T-cell (primary cell): ENCODE measurements around the gene CCDC51. TPM values are rescaled to one million over a fixed set of nuclear protein-coding genes. Genes with fewer than 3 reads are reported as not detected.
"Not testable (repeated sequence)": the region's sequence is repeated elsewhere in the genome, so short reads cannot be mapped to it uniquely, and the experiment has no call there.

Source experiments
- ATAC-seq, 4 experiments: fragments of 200-7000 bp in 3 of 4; fragments of 150-1000 bp in 1 of 4; cut with Tn5 transposase; replicated peaks in 1 of 4; 1 replicate in 3 of 4; 2 replicates in 1 of 4; pipeline ENCODE4 v1.10.0; 2021; ENCODE audit warnings: moderate library complexity in 3 of 4, mild to moderate bottlenecking in 2 of 4, moderate number of reproducible peaks in 1 of 4
- CTCF ChIA-PET, 2 donors: fragments of 300-600 bp; sonication (Branson Sonifier 250); formaldehyde crosslinking; loops; one replicate each; lab custom pipeline; 2022; ENCODE audit warnings: antibody characterized with exemption in 2 of 2; lab: Charles Lee
- POLR2A ChIA-PET, 2 donors: fragments of 300-600 bp; sonication (Branson Sonifier 250); formaldehyde crosslinking; loops; one replicate each; lab custom pipeline; 2022; ENCODE audit warnings: antibody characterized with exemption in 2 of 2; lab: Charles Lee
- DNase-seq, 35 experiments: peaks; one replicate each; pipeline versions ENCODE4 v3.0.0 to v3.0.0-alpha.2; 2013 to 2023
- H3K27ac ChIP-seq: one replicate; pipeline ENCODE4 v1.5.1; 2013; ENCODE audit warnings: low read length
- H3K27me3 ChIP-seq, 2 experiments: replicated peaks in 1 of 2; 1 replicate in 1 of 2; 2 replicates in 1 of 2; pipeline versions ENCODE4 v1.6.1 to v1.7.0; 2013; ENCODE audit warnings: low read length in 1 of 2, mixed read lengths in 1 of 2; ENCODE audit not compliant: control insufficient read depth in 2 of 2, insufficient read depth in 2 of 2; ENCODE audit errors: extremely low read depth in 1 of 2
- H3K36me3 ChIP-seq, 2 donors: 1 replicate in 1 of 2; 2 replicates in 1 of 2; pipeline versions ENCODE4 v1.6.1 to v1.7.0; 2013; ENCODE audit warnings: low read length in 1 of 2; ENCODE audit not compliant: control insufficient read depth in 2 of 2, insufficient read depth in 1 of 2; ENCODE audit errors: extremely low read depth in 1 of 2
- H3K4me1 ChIP-seq, 2 experiments: 1 replicate in 1 of 2; 2 replicates in 1 of 2; pipeline versions ENCODE4 v1.6.1 to v1.7.0; 2013; ENCODE audit warnings: low read length in 2 of 2, mixed read lengths in 1 of 2; ENCODE audit not compliant: insufficient read depth in 2 of 2, control insufficient read depth in 1 of 2; ENCODE audit errors: extremely low read depth in 1 of 2
- H3K4me3 ChIP-seq, 2 donors: 1 replicate in 1 of 2; 2 replicates in 1 of 2; pipeline versions ENCODE4 v1.5.1 to v1.7.0; 2013; ENCODE audit warnings: mild to moderate bottlenecking in 2 of 2, low read length in 1 of 2, moderate library complexity in 1 of 2; ENCODE audit not compliant: control insufficient read depth in 1 of 2; ENCODE audit errors: extremely low read depth in 1 of 2
- H3K9me3 ChIP-seq: 2 replicates; pipeline ENCODE4 v1.7.0; 2013
- H3K27ac Mint-ChIP-seq, 2 donors: one replicate each; pipeline ENCODE4 v1.8.0; 2020 to 2021; ENCODE audit warnings: mild to moderate bottlenecking in 2 of 2, mixed read lengths in 2 of 2
- H3K27me3 Mint-ChIP-seq, 2 donors: one replicate each; pipeline ENCODE4 v1.8.0; 2021 to 2022; ENCODE audit warnings: mixed read lengths in 2 of 2
- H3K36me3 Mint-ChIP-seq: one replicate; pipeline ENCODE4 v1.8.0; 2021; ENCODE audit warnings: mixed read lengths
- H3K4me1 Mint-ChIP-seq, 3 donors: one replicate each; pipeline ENCODE4 v1.8.0; 2020 to 2022; ENCODE audit warnings: mixed read lengths in 3 of 3, mild to moderate bottlenecking in 1 of 3
- H3K4me3 Mint-ChIP-seq, 3 donors: one replicate each; pipeline ENCODE4 v1.8.0; 2020 to 2022; ENCODE audit warnings: mild to moderate bottlenecking in 3 of 3, mixed read lengths in 3 of 3, moderate library complexity in 3 of 3
- H3K9me3 Mint-ChIP-seq, 3 donors: one replicate each; pipeline ENCODE4 v1.8.0; 2020 to 2022; ENCODE audit warnings: mixed read lengths in 3 of 3
- WGBS: methylation state at CpG from one replicate; pipeline ENCODE4 v1.1.5; 2013; ENCODE audit warnings: missing lambda C conversion rate; ENCODE audit not compliant: insufficient coverage; 5-methylcytosine and 5-hydroxymethylcytosine counted together
- total RNA-seq, 35 experiments: library from RNA in 6 of 35; stranded (reverse) in 6 of 35; fragments of 120-200 nt in 1 of 35; gene quantifications; one replicate each; pipeline versions ENCODE4 v1.2.1 to v1.2.4 and lab custom pipeline; 2013 to 2026

The CCDC51 gene
- total RNA-seq, 5 donors from 2014 or later (not counting 1 experiment from before 2014, with no cell fraction given), result 5.0 to 7.9 (median 6.4) TPM

- ChIA-PET POLR2A (interaction anchor here in 1 of 2 donors (0.5 kb wide), 1 partner anchor 10 kb away, joined by 3 read pairs; no protein-coding TSS in a partner anchor), CTCF (no interaction called here)
- Mint-ChIP-seq H3K4me3 (peak overlapping the region in 1 of 3 donors; percentile 83), H3K27ac (peak overlapping the region in 1 of 2 donors; percentile 95), H3K27me3 (no peaks in the 10 kb centered on the region), H3K36me3 (peaks cover 28% of the 10 kb centered on the region), H3K4me1 (peaks cover 47 to 53% (median 50%) of the 10 kb centered on the region in 3 donors), H3K9me3 (no peaks in the 10 kb centered on the region)
- Histone ChIP-seq H3K27me3 (no peaks in the 10 kb centered on the region), H3K36me3 (peaks cover 0 to 46% of the 10 kb centered on the region in 2 donors), H3K4me3 (no peak overlapping the region), H3K9me3 (no peaks in the 10 kb centered on the region), H3K27ac (no peak overlapping the region), H3K4me1 (peaks cover 7 to 54% of the 10 kb centered on the region in 2 experiments)
- no peak for DNase-seq
- 97% methylated on average over 15 of the region's 17 CpGs for WGBS
- ATAC-seq, result no peak
These were observed 24.8 kb upstream of the CCDC51 start for GRCh38 chr3:48464713-48465221.

DNA sequence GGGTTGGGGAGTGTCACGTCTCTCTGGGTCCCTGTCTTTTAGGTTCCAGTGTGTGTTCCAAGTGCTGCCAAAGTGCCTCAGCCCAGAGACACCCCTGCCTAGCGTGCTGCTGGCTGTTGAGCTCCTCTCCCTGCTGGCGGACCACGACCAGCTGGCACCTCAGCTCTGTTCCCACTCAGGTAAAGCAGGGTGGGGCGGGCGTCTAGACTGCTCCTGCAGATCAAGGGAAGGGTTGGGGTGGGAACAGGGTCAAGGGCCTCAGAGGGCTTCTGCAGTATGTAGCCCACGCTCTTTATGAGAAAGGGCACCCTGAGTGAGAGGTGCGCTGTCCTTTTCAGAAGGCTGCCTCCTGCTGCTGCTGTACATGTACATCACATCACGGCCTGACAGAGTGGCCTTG, 23.8 kb upstream of the CCDC51 start:
- peaks cover 7 to 43% of the 10 kb centered on the region in 2 experiments for H3K4me1 ChIP-seq
- H3K4me3 ChIP-seq, result no peak overlapping the region
- H3K36me3 ChIP-seq, result peaks cover 0 to 44% of the 10 kb centered on the region in 2 donors
- H3K36me3 Mint-ChIP-seq, result peaks cover 18% of the 10 kb centered on the region
- peak overlapping the region in 1 of 3 donors; percentile 6 for H3K4me3 Mint-ChIP-seq
- H3K27me3 ChIP-seq, result no peaks in the 10 kb centered on the region
- H3K9me3 ChIP-seq, result no peaks in the 10 kb centered on the region
- 81% methylated on average over 7 of the region's 9 CpGs for WGBS
- ATAC-seq (no peak), DNase-seq (no peak)
- H3K4me1 Mint-ChIP-seq, result peaks cover 36 to 42% (median 39%) of the 10 kb centered on the region in 3 donors
- no peaks in the 10 kb centered on the region for H3K27me3 Mint-ChIP-seq
- peak overlapping the region in 1 of 2 donors; percentile 52 for H3K27ac Mint-ChIP-seq
- no peaks in the 10 kb centered on the region for H3K9me3 Mint-ChIP-seq
- H3K27ac ChIP-seq, result no peak overlapping the region
- ChIA-PET CTCF (interaction anchor here in 1 of 2 donors (0.9 kb wide), 1 partner anchor 24 kb away, joined by 3 read pairs; the partner anchor contains the start of genes CCDC51 and TMA7), POLR2A (interaction anchor here in 1 of 2 donors (0.6 kb wide), 1 partner anchor 109 kb away, joined by 5 read pairs; no protein-coding TSS in a partner anchor)

DNA sequence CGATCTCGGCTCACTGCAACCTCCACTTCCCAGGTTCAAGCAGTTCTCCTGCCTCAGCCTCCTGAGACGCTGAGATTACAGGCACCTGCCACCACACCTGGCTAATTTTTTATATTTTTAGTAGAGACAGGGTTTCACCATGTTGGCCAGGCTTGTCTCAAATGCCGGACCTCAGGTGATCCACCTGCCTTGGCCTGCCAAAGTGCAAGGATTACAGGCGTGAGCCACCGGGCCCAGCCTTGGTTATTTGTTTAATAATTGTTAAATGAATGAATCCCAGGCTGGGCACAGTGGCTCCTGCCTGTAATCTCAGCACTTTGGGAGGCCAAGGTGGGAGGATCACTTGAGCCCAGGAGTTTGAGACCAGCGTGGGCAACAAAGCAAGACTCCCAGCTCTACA, 21.8 kb upstream of the CCDC51 start:
- POLR2A ChIA-PET, result interaction anchor here (0.6 to 0.7 kb wide), 2 partner anchors 16 to 18 kb away, joined by 3 read pairs; no protein-coding TSS in a partner anchor
- WGBS, result 91% methylated on average over 3 of the region's 7 CpGs
- ATAC-seq, H3K4me3 ChIP-seq, H3K9me3 ChIP-seq, H3K27me3 ChIP-seq, H3K4me3 Mint-ChIP-seq, H3K27ac Mint-ChIP-seq, H3K27ac ChIP-seq, H3K9me3 Mint-ChIP-seq, H3K27me3 Mint-ChIP-seq, DNase-seq, H3K36me3 Mint-ChIP-seq: not testable (repeated sequence)
- peaks cover 0 to 34% of the 10 kb centered on the region in 2 donors for H3K36me3 ChIP-seq
- peaks cover 0 to 24% of the 10 kb centered on the region in 2 experiments for H3K4me1 ChIP-seq
- CTCF ChIA-PET, result interaction anchor here in 1 of 2 donors (0.7 kb wide), 1 partner anchor 26 kb away, joined by 4 read pairs; no protein-coding TSS in a partner anchor
- H3K4me1 Mint-ChIP-seq, result peaks cover 17 to 23% (median 20%) of the 10 kb centered on the region in 3 donors

DNA sequence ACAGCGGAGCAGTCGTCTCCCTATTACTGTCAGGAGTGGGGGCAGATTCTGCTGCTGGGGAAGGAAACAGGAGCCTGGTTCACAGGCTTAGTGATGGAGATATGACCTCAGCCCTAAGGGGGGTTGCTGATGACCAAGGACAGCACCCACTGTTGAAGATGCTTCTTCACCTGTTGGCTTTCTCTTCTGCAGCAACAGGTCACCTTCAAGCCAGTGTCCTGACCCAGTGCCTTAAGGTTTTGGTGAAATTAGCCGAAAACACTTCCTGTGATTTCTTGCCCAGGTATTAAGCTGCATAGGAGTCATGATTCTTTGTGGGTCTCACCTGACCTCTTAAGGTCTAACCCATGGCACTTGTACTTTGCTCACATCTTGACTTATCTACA, 20.6 kb upstream of the CCDC51 start:
- H3K9me3 ChIP-seq, result no peaks in the 10 kb centered on the region
- peaks cover 0 to 34% of the 10 kb centered on the region in 2 donors for H3K36me3 ChIP-seq
- ChIA-PET CTCF (interaction anchor here in 1 of 2 donors (0.6 kb wide), 1 partner anchor 17 kb away, joined by 5 read pairs; no protein-coding TSS in a partner anchor), POLR2A (no interaction called here)
- H3K4me3 ChIP-seq, result no peak overlapping the region
- H3K27me3 ChIP-seq, result no peaks in the 10 kb centered on the region
- H3K4me1 ChIP-seq, result peaks cover 0 to 11% of the 10 kb centered on the region in 2 experiments
- 95% methylated on average over 3 of the region's 3 CpGs for WGBS
- H3K36me3 Mint-ChIP-seq, result peaks cover 12% of the 10 kb centered on the region
- ATAC-seq (no peak), DNase-seq (no peak)
- peaks cover 8 to 10% (median 10%) of the 10 kb centered on the region in 3 donors for H3K4me1 Mint-ChIP-seq
- H3K27ac ChIP-seq, result no peak overlapping the region
- H3K27ac Mint-ChIP-seq, result peak overlapping the region; percentile 58 to 67
- no peaks in the 10 kb centered on the region for H3K27me3 Mint-ChIP-seq
- H3K4me3 Mint-ChIP-seq, result no peak overlapping the region
- no peaks in the 10 kb centered on the region for H3K9me3 Mint-ChIP-seq

GRCh38 chr3:48459773-48460516, 20.0 kb upstream of the CCDC51 start:
- Mint-ChIP-seq H3K27me3 (no peaks in the 10 kb centered on the region), H3K4me1 (peaks cover 4 to 7% (median 5%) of the 10 kb centered on the region in 3 donors), H3K4me3 (no peak overlapping the region), H3K36me3 (peaks cover 14% of the 10 kb centered on the region), H3K9me3 (no peaks in the 10 kb centered on the region), H3K27ac (peak overlapping the region in 1 of 2 donors; percentile 22)
- H3K27ac ChIP-seq, result no peak overlapping the region
- DNase-seq, result no peak
- WGBS, result 94% methylated on average over 6 of the region's 7 CpGs
- CTCF ChIA-PET, result no interaction called here
- H3K4me3 ChIP-seq, result no peak overlapping the region
- H3K9me3 ChIP-seq, result no peaks in the 10 kb centered on the region
- POLR2A ChIA-PET, result no interaction called here
- H3K27me3 ChIP-seq, result no peaks in the 10 kb centered on the region
- no peak for ATAC-seq
- H3K36me3 ChIP-seq, result peaks cover 0 to 39% of the 10 kb centered on the region in 2 donors
- H3K4me1 ChIP-seq, result peaks cover 0 to 5% of the 10 kb centered on the region in 2 experiments

- Histone ChIP-seq H3K27me3 (no peaks in the 10 kb centered on the region), H3K4me3 (no peak overlapping the region), H3K36me3 (peaks cover 0 to 45% of the 10 kb centered on the region in 2 donors), H3K9me3 (no peaks in the 10 kb centered on the region), H3K27ac (no peak overlapping the region), H3K4me1 (no peaks in the 10 kb centered on the region)
- CTCF ChIA-PET, result no interaction called here
- Mint-ChIP-seq H3K9me3 (no peaks in the 10 kb centered on the region), H3K4me3 (no peak overlapping the region), H3K27me3 (no peaks in the 10 kb centered on the region), H3K36me3 (peaks cover 20% of the 10 kb centered on the region), H3K27ac (no peak overlapping the region), H3K4me1 (peaks cover 4 to 7% (median 5%) of the 10 kb centered on the region in 3 donors)
- DNase-seq, result no peak
- WGBS, result 100% methylated on average over 1 of the region's 3 CpGs
- POLR2A ChIA-PET, result no interaction called here
- no peak for ATAC-seq
These were observed 19.4 kb upstream of the CCDC51 start for GRCh38 chr3:48459331-48459730.
